Chondrocyte (in vitro differentiated cells): ENCODE data around the gene GNB5. TPM values are rescaled to one million over a fixed set of nuclear protein-coding genes. Genes with fewer than 3 reads are reported as not detected.

Experiments used
- DNase-seq: peaks from one replicate; pipeline ENCODE4 v3.0.0; 2021; ENCODE audit warnings: mixed read lengths, low spot score
- H3K27ac Mint-ChIP-seq: one replicate; pipeline ENCODE4 v1.8.0; 2021; ENCODE audit warnings: mild to moderate bottlenecking, moderate library complexity, mixed read lengths; ENCODE audit not compliant: unreplicated experiment
- H3K27me3 Mint-ChIP-seq: 2 replicates; pipeline ENCODE4 v1.8.0; 2021; ENCODE audit warnings: low read depth, mixed read lengths
- H3K36me3 Mint-ChIP-seq: 2 replicates; pipeline ENCODE4 v1.8.0; 2021; ENCODE audit warnings: low read depth, mixed read lengths
- H3K4me1 Mint-ChIP-seq: 2 replicates; pipeline ENCODE4 v1.8.0; 2021; ENCODE audit warnings: low read depth, mild to moderate bottlenecking, mixed read lengths
- H3K4me3 Mint-ChIP-seq: one replicate; pipeline ENCODE4 v1.8.0; 2021; ENCODE audit warnings: mild to moderate bottlenecking, moderate library complexity, mixed read lengths; ENCODE audit not compliant: unreplicated experiment
- H3K9me3 Mint-ChIP-seq: 2 replicates; pipeline ENCODE4 v1.8.0; 2021; ENCODE audit warnings: low read depth, mixed read lengths
- CTCF ChIP-seq: fragments of 200-600 bp; sonication (generic); IDR thresholded peaks from 2 replicates; pipeline ENCODE4 v1.5.0; 2021; ENCODE audit warnings: antibody characterized with exemption, mild to moderate bottlenecking, moderate library complexity
- total RNA-seq: library from RNA; stranded (reverse); gene quantifications from 3 replicates; pipeline ENCODE4 v1.2.1, GENCODE V29; 2021

The GNB5 gene
- total RNA-seq, 1 donor from 2014 or later = 25.7 TPM

GRCh38 chr15:52080706-52081392, 110.3 kb downstream of the GNB5 start:
- Mint-ChIP-seq H3K9me3 (no peaks in the 10 kb centered on the region), H3K4me1 (peaks cover 21% of the 10 kb centered on the region), H3K36me3 (no peaks in the 10 kb centered on the region), H3K27me3 (no peaks in the 10 kb centered on the region), H3K27ac (no peak overlapping the region), H3K4me3 (no peak overlapping the region)
- no peak for TF ChIP-seq CTCF
- no peak for DNase-seq

DNA sequence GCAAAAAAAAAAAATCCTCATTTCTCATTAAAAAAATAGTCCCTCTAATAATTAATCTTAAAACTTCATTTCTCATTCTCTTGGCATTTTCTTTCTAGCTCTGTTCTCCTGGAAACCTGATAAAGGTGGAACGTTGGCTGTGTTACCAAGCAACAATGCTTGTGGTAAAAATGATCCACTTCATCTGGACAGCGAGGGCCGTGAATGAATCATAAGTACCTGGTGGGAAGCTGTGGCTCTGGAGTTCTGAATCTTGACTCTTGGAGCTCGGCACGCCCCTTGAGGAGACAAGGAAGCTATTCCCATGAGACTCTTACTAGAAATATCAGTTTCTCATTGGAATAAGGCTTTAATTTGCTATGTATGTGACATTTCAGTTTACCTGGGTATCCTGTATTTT, 111.2 kb downstream of the GNB5 start:
- Mint-ChIP-seq H3K4me3 (no peak overlapping the region), H3K36me3 (no peaks in the 10 kb centered on the region), H3K27me3 (no peaks in the 10 kb centered on the region), H3K27ac (no peak overlapping the region), H3K9me3 (no peaks in the 10 kb centered on the region), H3K4me1 (peaks cover 21% of the 10 kb centered on the region)
- no peak for DNase-seq
- no peak for TF ChIP-seq CTCF

GRCh38 chr15:52078876-52079700, 112.1 kb downstream of the GNB5 start:
- no peak for DNase-seq
- Mint-ChIP-seq H3K27ac (no peak overlapping the region), H3K27me3 (no peaks in the 10 kb centered on the region), H3K9me3 (no peaks in the 10 kb centered on the region), H3K4me1 (peaks cover 21% of the 10 kb centered on the region), H3K4me3 (no peak overlapping the region), H3K36me3 (no peaks in the 10 kb centered on the region)
- TF ChIP-seq CTCF = peak; percentile 86

DNA sequence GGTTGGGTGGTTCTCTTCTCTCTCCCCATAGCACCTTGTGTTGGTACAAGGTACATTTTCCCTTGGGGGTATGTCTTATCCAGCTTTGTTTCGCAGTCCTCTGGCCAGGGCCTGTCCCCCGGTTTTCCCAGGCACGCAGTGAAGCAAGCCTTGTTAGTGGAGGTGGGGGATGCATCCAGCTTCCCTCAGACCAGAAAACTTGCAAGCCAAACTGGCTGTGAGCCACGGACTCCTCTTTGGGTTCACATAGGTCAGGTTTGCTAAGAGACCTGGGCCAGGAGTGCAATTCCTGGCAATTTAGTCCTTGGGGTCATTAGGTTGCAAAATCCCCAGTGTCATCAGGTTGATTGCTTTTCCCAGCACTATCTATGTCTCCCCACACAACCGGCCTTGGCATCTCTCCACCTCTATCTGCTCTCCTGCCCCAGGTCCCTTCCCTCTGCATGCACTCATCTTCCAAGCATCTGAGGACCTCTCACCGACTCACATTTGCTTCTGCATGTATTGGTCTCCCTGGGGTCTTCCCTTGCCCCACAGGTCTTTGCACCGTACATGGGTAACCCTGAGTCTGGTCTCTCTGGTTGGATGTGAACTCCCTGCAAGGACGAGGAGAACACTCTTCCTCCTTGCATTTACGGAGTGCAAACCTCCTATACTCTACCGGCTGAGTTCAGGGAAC, 112.9 kb downstream of the GNB5 start:
- H3K4me3 Mint-ChIP-seq = no peak overlapping the region
- no peaks in the 10 kb centered on the region for H3K36me3 Mint-ChIP-seq
- no peak overlapping the region for H3K27ac Mint-ChIP-seq
- no peaks in the 10 kb centered on the region for H3K9me3 Mint-ChIP-seq
- peaks cover 21% of the 10 kb centered on the region for H3K4me1 Mint-ChIP-seq
- TF ChIP-seq CTCF = no peak
- no peak for DNase-seq
- H3K27me3 Mint-ChIP-seq = no peaks in the 10 kb centered on the region
